Endothelial cell of umbilical vein (primary cell): ENCODE measurements around the gene RHOG. TPM values are rescaled to one million over a fixed set of nuclear protein-coding genes. Genes with fewer than 3 reads are reported as not detected.
A peak's percentile ranks its signal among the peaks of the same experiment; 100 is the strongest.

Experiments used
- BruUV-seq: library from RNA; stranded (reverse); fragments of 400-500 nt; replicated peaks from 2 replicates; lab custom pipeline; 2021; lab: Mats Ljungman, UMichigan
- CTCF ChIA-PET: fragments of 300-600, 350-600 bp; sonication (Branson Sonifier 250); formaldehyde crosslinking; loops from one replicate; lab custom pipeline; 2021; ENCODE audit warnings: antibody characterized with exemption, inconsistent platforms; lab: Charles Lee
- POLR2A ChIA-PET: fragments of 300-600, 350-600 bp; sonication (Branson Sonifier 250); formaldehyde crosslinking; loops from one replicate; lab custom pipeline; 2021; ENCODE audit warnings: antibody characterized with exemption, inconsistent platforms; lab: Charles Lee
- DNase-seq: peaks from one replicate; pipeline ENCODE4 v3.0.0-alpha.2; 2011; ENCODE audit warnings: low read depth, low spot score
- FAIRE-seq: peaks from 2 replicates; lab custom pipeline; 2011; peaks lifted over from hg19 to GRCh38; lab: Jason Lieb, UNC
- H2AFZ ChIP-seq: 2 replicates; pipeline ENCODE4 v1.6.0; 2012; ENCODE audit warnings: low read depth, low read length, control low read depth, inconsistent platforms
- H3K27ac ChIP-seq: 2 replicates; pipeline ENCODE4 v1.5.1; 2011; ENCODE audit warnings: low read depth, mild to moderate bottlenecking, control low read depth, low read length, moderate library complexity; ENCODE audit not compliant: insufficient read depth
- H3K27me3 ChIP-seq, 2 experiments: 2 replicates each; pipeline versions ENCODE4 v1.6.0 to v1.6.1; 2011; ENCODE audit warnings: low read length in 2 of 2, mixed read lengths in 1 of 2; ENCODE audit not compliant: control insufficient read depth in 2 of 2, insufficient read depth in 2 of 2
- H3K36me3 ChIP-seq, 2 experiments: 2 replicates in 1 of 2; 3 replicates in 1 of 2; pipeline ENCODE4 v1.5.1; 2011; ENCODE audit warnings: low read length in 2 of 2, mild to moderate bottlenecking in 1 of 2, moderate library complexity in 1 of 2; ENCODE audit not compliant: control insufficient read depth in 2 of 2, insufficient read depth in 2 of 2; ENCODE audit errors: extremely low read depth in 1 of 2
- H3K4me1 ChIP-seq: 3 replicates; pipeline ENCODE4 v1.5.1; 2011; ENCODE audit warnings: mild to moderate bottlenecking, low read length; ENCODE audit not compliant: control insufficient read depth, insufficient read depth; ENCODE audit errors: extremely low read depth
- H3K4me2 ChIP-seq: 2 replicates; pipeline ENCODE4 v1.6.1; 2011; ENCODE audit warnings: low read length, control low read depth, mixed read lengths; ENCODE audit not compliant: insufficient read depth
- H3K4me3 ChIP-seq, 3 experiments: fragments of 200-600 bp in 1 of 3; sonication (generic), shearing (Covaris generic) in 1 of 3; replicated peaks in 1 of 3; 2 replicates each; pipeline ENCODE4 v1.5.1; 2011 to 2016; ENCODE audit warnings: control low read depth in 3 of 3, low read length in 3 of 3, mild to moderate bottlenecking in 2 of 3, inconsistent platforms in 1 of 3, low read depth in 1 of 3, moderate library complexity in 1 of 3; ENCODE audit not compliant: insufficient read depth in 1 of 3
- H3K79me2 ChIP-seq: 2 replicates; pipeline ENCODE4 v1.6.0; 2012; ENCODE audit warnings: low read length, inconsistent platforms; ENCODE audit not compliant: control insufficient read depth, insufficient read depth
- H3K9ac ChIP-seq: replicated peaks from 2 replicates; pipeline ENCODE3; 2011; ENCODE audit warnings: low read length, control low read depth; ENCODE audit not compliant: insufficient read depth; ENCODE audit errors: extremely low read depth
- H3K9me1 ChIP-seq: replicated peaks from 3 replicates; pipeline ENCODE4 v1.6.0; 2011; ENCODE audit warnings: mild to moderate bottlenecking, low read length; ENCODE audit not compliant: control insufficient read depth, insufficient read depth; ENCODE audit errors: extremely low read depth
- H3K9me3 ChIP-seq: replicated peaks from 2 replicates; pipeline ENCODE4 v1.5.1; 2012; ENCODE audit warnings: low read length, inconsistent platforms; ENCODE audit not compliant: control insufficient read depth, insufficient read depth
- H4K20me1 ChIP-seq: replicated peaks from 2 replicates; pipeline ENCODE3; 2011; ENCODE audit warnings: mild to moderate bottlenecking, low read length; ENCODE audit not compliant: control insufficient read depth, insufficient read depth; ENCODE audit errors: extremely low read depth
- CTCF ChIP-seq, 2 donors: IDR thresholded peaks; 1 replicate in 1 of 2; 2 replicates in 1 of 2; pipeline ENCODE4 v1.5.1; 2011; ENCODE audit warnings: low read length in 2 of 2, mild to moderate bottlenecking in 2 of 2, moderate library complexity in 2 of 2, control low read depth in 1 of 2, inconsistent platforms in 1 of 2, low read depth in 1 of 2; ENCODE audit not compliant: insufficient read depth in 1 of 2; ENCODE audit errors: extremely low read depth in 1 of 2
- EZH2 ChIP-seq: IDR thresholded peaks from 2 replicates; pipeline ENCODE4 v1.6.1; 2012; ENCODE audit warnings: borderline replicate concordance, low read depth, mild to moderate bottlenecking, moderate library complexity, low read length, inconsistent platforms; ENCODE audit not compliant: severe bottlenecking
- GATA2 ChIP-seq: IDR thresholded peaks from 2 replicates; pipeline ENCODE4 v1.7.0; 2011; ENCODE audit warnings: low read depth, mild to moderate bottlenecking, moderate library complexity, mixed read lengths, low read length; ENCODE audit not compliant: insufficient read length, insufficient read depth
- POLR2A ChIP-seq: IDR thresholded peaks from 2 replicates; pipeline ENCODE4 v1.6.1; 2012; ENCODE audit warnings: low read depth, mild to moderate bottlenecking, control low read depth, low read length
- dilution Hi-C: fragments of 300-500 bp; cut with MboI; formaldehyde crosslinking; loops from one replicate; pipeline ENCODE4 v1.15.0; 2019; ENCODE audit warnings: low sequenced_read_pairs; ENCODE audit not compliant: extremely low pct_ligation_motif_present
- intact Hi-C: fragments of 100-400 bp; cut with micrococcal nuclease; formaldehyde crosslinking; loops from one replicate; pipeline ENCODE4 v1.10.0; 2022
- polyA plus RNA-seq, 4 experiments: library from polyadenylated mRNA; depleted of rRNA in 3 of 4; stranded (reverse) in 3 of 4; unstranded in 1 of 4; fragments of >200 nt; gene quantifications; 2 replicates each; pipeline versions ENCODE4 v1.2.1 to v1.2.3, GENCODE V29; 2011 to 2012; ENCODE audit warnings: missing spikeins in 1 of 4
- total RNA-seq: library from RNA; stranded (reverse); gene quantifications from 2 replicates; pipeline ENCODE4 v1.2.3, GENCODE V29; 2021

RHOG gene
- total and polyA plus RNA-seq, 2 donors (not counting 3 experiments of a cell fraction or from before 2014, with no cell fraction given), result 69.0 to 119 TPM

- H3K4me3 ChIP-seq, result peak overlapping the region; percentile 72 to 99 (median 90)
- FAIRE-seq (no peak), DNase-seq (no peak)
- no peaks in the 10 kb centered on the region for H3K9me3 ChIP-seq
- H3K9ac ChIP-seq, result peak overlapping the region; percentile 84
- dilution Hi-C loops, result no loop called here
- peaks cover 53% of the 10 kb centered on the region for H3K79me2 ChIP-seq
- no peaks in the 10 kb centered on the region for H3K27me3 ChIP-seq
- peaks cover 4% of the 10 kb centered on the region for H4K20me1 ChIP-seq
- peak overlapping the region; percentile 99 for H3K4me2 ChIP-seq
- no peaks in the 10 kb centered on the region for H3K9me1 ChIP-seq
- intact Hi-C loops, result loop anchor here (1.0 kb wide), 3 partner anchors 11 to 44 kb away; partner anchors contain the start of gene PGAP2
- TF ChIP-seq POLR2A, result no peak
- no peak for TF ChIP-seq GATA2
- ChIA-PET CTCF (interaction anchor here (2.0 kb wide), 1 partner anchor 11 kb away, joined by 13 read pairs; the partner anchor contains the start of gene PGAP2), POLR2A (interaction anchor here (2.2 kb wide), 1 partner anchor 11 kb away, joined by 7 read pairs; no protein-coding TSS in a partner anchor)
- no TSS peak for BruUV-seq
- peaks cover 15% of the 10 kb centered on the region for H3K4me1 ChIP-seq
- peak overlapping the region; percentile 76 for H3K27ac ChIP-seq
- H3K36me3 ChIP-seq, result no peaks in the 10 kb centered on the region
- H2AFZ ChIP-seq, result peak overlapping the region; percentile 39
Measured at GRCh38 chr11:3796801-3797328, 43.9 kb downstream of the RHOG start.

GRCh38 chr11:3796346-3796745 lies 44.4 kb downstream of the RHOG start:
- Histone ChIP-seq H4K20me1 (peaks cover 4% of the 10 kb centered on the region), H3K9me3 (no peaks in the 10 kb centered on the region), H3K79me2 (peaks cover 58% of the 10 kb centered on the region), H3K4me2 (peak overlapping the region; percentile 99), H3K27ac (peak overlapping the region; percentile 76), H3K9ac (peak overlapping the region; percentile 84), H2AFZ (no peak overlapping the region), H3K4me1 (peaks cover 15% of the 10 kb centered on the region), H3K9me1 (no peaks in the 10 kb centered on the region), H3K27me3 (no peaks in the 10 kb centered on the region), H3K36me3 (no peaks in the 10 kb centered on the region), H3K4me3 (peak overlapping the region; percentile 72 to 99 (median 90))
- dilution Hi-C loops (no loop called here), intact Hi-C loops (no loop called here)
- POLR2A ChIA-PET, result no interaction called here
- FAIRE-seq (no peak), DNase-seq (peak; percentile 17)
- TF ChIP-seq POLR2A (no peak), CTCF (IDR thresholded peaks at IDR 0.05; ENCODE audit: extremely low read depth in 1 of 2, insufficient read depth in 1 of 2, low read depth in 1 of 2, low read length in 2 of 2) (no peak), EZH2 (no peak), GATA2 (no peak)
- CTCF ChIA-PET, result interaction anchor here (2.0 kb wide), 1 partner anchor 11 kb away, joined by 13 read pairs; the partner anchor contains the start of gene PGAP2
- BruUV-seq, result TSS peak; percentile 42
